ENCODE data around the gene OR6B2. TPM values are rescaled to one million over a fixed set of nuclear protein-coding genes. Genes with fewer than 3 reads are reported as not detected.

The OR6B2 gene
- total and polyA plus RNA-seq, 2 experiments from 2014 or later = not detected

- TF ChIP-seq EZH2phosphoT487 (IDR thresholded peaks at IDR 0.05; ENCODE audit: insufficient read depth, low read depth) = no peak
- TF ChIP-seq EZH2 (IDR thresholded peaks at IDR 0.05; ENCODE audit: insufficient read depth, poor library complexity, severe bottlenecking) = no peak
- Histone ChIP-seq H3K9ac (no peak overlapping the region), H2AFZ (no peak overlapping the region), H3K79me2 (ENCODE audit: insufficient read depth) (no peaks in the 10 kb centered on the region), H3K27me3 (replicated peaks; ENCODE audit: insufficient read depth) (no peaks in the 10 kb centered on the region), H3K4me2 (ENCODE audit: unreplicated experiment) (no peak overlapping the region), H4K20me1 (ENCODE audit: insufficient read depth) (no peaks in the 10 kb centered on the region), H3K4me3 (no peak overlapping the region), H3K9me3 (ENCODE audit: low read depth) (no peaks in the 10 kb centered on the region), H3K36me3 (ENCODE audit: low read depth) (peaks cover 12% of the 10 kb centered on the region; the same call in 1 of the 2 replicates), H3K4me1 (ENCODE audit: insufficient read depth) (no peaks in the 10 kb centered on the region), H3K9me2 (ENCODE audit: insufficient read depth) (no peaks in the 10 kb centered on the region), H3F3A (ENCODE audit: insufficient read depth) (no peaks in the 10 kb centered on the region), H3K27ac (no peak overlapping the region)
- DNase-seq = no peak
- in situ Hi-C loops (cut with MboI) = no loop called here
- 93 to 95% methylated on average over 11 of the region's 11 CpGs for WGBS, 2 experiments (ENCODE audit: low coverage in 1 of 2, low lambda C conversion rate in 2 of 2, missing lambda C conversion rate in 2 of 2)
These were observed 29.6 kb downstream of the OR6B2 start for GRCh38 chr2:240000671-240001070.

- Histone ChIP-seq H3K4me1 (ENCODE audit: insufficient read depth) (no peaks in the 10 kb centered on the region), H3K4me2 (ENCODE audit: unreplicated experiment) (no peak overlapping the region), H4K20me1 (ENCODE audit: insufficient read depth) (no peaks in the 10 kb centered on the region), H3K79me2 (ENCODE audit: insufficient read depth) (no peaks in the 10 kb centered on the region), H3K27me3 (replicated peaks; ENCODE audit: insufficient read depth) (no peaks in the 10 kb centered on the region), H3K27ac (no peak overlapping the region), H3K9me2 (ENCODE audit: insufficient read depth) (no peaks in the 10 kb centered on the region), H3F3A (ENCODE audit: insufficient read depth) (0 out of 2 replicates have a peak, but pooled peaks cover 3% of the 10 kb centered on the region), H3K36me3 (ENCODE audit: low read depth) (peaks cover 12% of the 10 kb centered on the region; the same call in 1 of the 2 replicates), H3K4me3 (no peak overlapping the region), H2AFZ (no peak overlapping the region), H3K9me3 (ENCODE audit: low read depth) (no peaks in the 10 kb centered on the region), H3K9ac (no peak overlapping the region)
- TF ChIP-seq EZH2 (IDR thresholded peaks at IDR 0.05; ENCODE audit: insufficient read depth, poor library complexity, severe bottlenecking) (no peak), EZH2phosphoT487 (IDR thresholded peaks at IDR 0.05; ENCODE audit: insufficient read depth, low read depth) (no peak)
- no peak for DNase-seq
- in situ Hi-C loops (cut with MboI) = no loop called here
- WGBS, 2 experiments (ENCODE audit: low coverage in 1 of 2, low lambda C conversion rate in 2 of 2, missing lambda C conversion rate in 2 of 2) = 65 to 66% methylated on average over 9 of the region's 9 CpGs
These were observed 32.4 kb downstream of the OR6B2 start for GRCh38 chr2:239997686-239998409.

GRCh38 chr2:239994086-239994485, 36.1 kb downstream of the OR6B2 start:
- in situ Hi-C loops (cut with MboI) = no loop called here
- Histone ChIP-seq H3K9ac (no peak overlapping the region), H3K36me3 (ENCODE audit: low read depth) (peaks cover 10% of the 10 kb centered on the region; the same call in 1 of the 2 replicates), H3K27ac (no peak overlapping the region), H3K4me3 (no peak overlapping the region), H3K27me3 (replicated peaks; ENCODE audit: insufficient read depth) (no peaks in the 10 kb centered on the region), H3K4me2 (ENCODE audit: unreplicated experiment) (no peak overlapping the region), H3K9me3 (ENCODE audit: low read depth) (no peaks in the 10 kb centered on the region), H3K4me1 (ENCODE audit: insufficient read depth) (no peaks in the 10 kb centered on the region), H3K79me2 (ENCODE audit: insufficient read depth) (no peaks in the 10 kb centered on the region), H4K20me1 (ENCODE audit: insufficient read depth) (no peaks in the 10 kb centered on the region), H3F3A (ENCODE audit: insufficient read depth) (peaks cover 13% of the 10 kb centered on the region; the same call in 1 of the 2 replicates), H3K9me2 (ENCODE audit: insufficient read depth) (no peaks in the 10 kb centered on the region), H2AFZ (no peak overlapping the region)
- DNase-seq = no peak
- TF ChIP-seq EZH2phosphoT487 (IDR thresholded peaks at IDR 0.05; ENCODE audit: insufficient read depth, low read depth) (no peak), EZH2 (IDR thresholded peaks at IDR 0.05; ENCODE audit: insufficient read depth, poor library complexity, severe bottlenecking) (no peak)
- 90 to 91% methylated on average over 6 of the region's 6 CpGs for WGBS, 2 experiments (ENCODE audit: low coverage in 1 of 2, low lambda C conversion rate in 2 of 2, missing lambda C conversion rate in 2 of 2)

GRCh38 chr2:239993291-239993690, 36.9 kb downstream of the OR6B2 start:
- Histone ChIP-seq H3K79me2 (ENCODE audit: insufficient read depth) (no peaks in the 10 kb centered on the region), H3K4me2 (ENCODE audit: unreplicated experiment) (no peak overlapping the region), H3K9me2 (ENCODE audit: insufficient read depth) (no peaks in the 10 kb centered on the region), H3K27me3 (replicated peaks; ENCODE audit: insufficient read depth) (no peaks in the 10 kb centered on the region), H3K4me3 (no peak overlapping the region), H3K9me3 (ENCODE audit: low read depth) (no peaks in the 10 kb centered on the region), H2AFZ (no peak overlapping the region), H3K4me1 (ENCODE audit: insufficient read depth) (no peaks in the 10 kb centered on the region), H3F3A (ENCODE audit: insufficient read depth) (peaks cover 13% of the 10 kb centered on the region; the same call in 1 of the 2 replicates), H3K9ac (no peak overlapping the region), H3K27ac (no peak overlapping the region), H4K20me1 (ENCODE audit: insufficient read depth) (no peaks in the 10 kb centered on the region), H3K36me3 (ENCODE audit: low read depth) (peaks cover 10% of the 10 kb centered on the region; the same call in 1 of the 2 replicates)
- 94 to 96% methylated on average over 2 of the region's 2 CpGs for WGBS, 2 experiments (ENCODE audit: low coverage in 1 of 2, low lambda C conversion rate in 2 of 2, missing lambda C conversion rate in 2 of 2)
- in situ Hi-C loops (cut with MboI) = no loop called here
- no peak for TF ChIP-seq EZH2phosphoT487 (IDR thresholded peaks at IDR 0.05; ENCODE audit: insufficient read depth, low read depth)
- DNase-seq = no peak
